ENCODE measurements around the gene EGLN2.
"Not testable (repeated sequence)": the region's sequence is repeated elsewhere in the genome, so short reads cannot be mapped to it uniquely, and the experiment has no call there.

GRCh38 chr19:40771101-40771862 is 27.7 kb upstream of the EGLN2 start:
- not testable (repeated sequence) for TF ChIP-seq CTCF (IDR thresholded peaks at IDR 0.05 in 2 of 3, conservative IDR thresholded peaks at IDR 0.05 in 1 of 3; ENCODE audit: borderline replicate concordance in 1 of 3, insufficient read depth in 1 of 3, low read depth in 2 of 3, low read length in 2 of 3); RAD21 (IDR thresholded peaks at IDR 0.05; ENCODE audit: low read depth); FOSL1 (IDR thresholded peaks at IDR 0.05; ENCODE audit: low read depth); POLR2A (IDR thresholded peaks at IDR 0.05; ENCODE audit: borderline replicate concordance, extremely low read depth, insufficient read depth, insufficient read length); POLR2AphosphoS5 (IDR thresholded peaks at IDR 0.05; ENCODE audit: low read depth, low read length); EZH2 (IDR thresholded peaks at IDR 0.05); TCF7L2 (IDR thresholded peaks at IDR 0.05; ENCODE audit: borderline replicate concordance, extremely low read depth, insufficient read depth, insufficient read length); ATF3 (IDR thresholded peaks at IDR 0.05)

All from HCT116 (cell line).